Breast epithelium (tissue), 4 donors: Measurements from ENCODE around the gene APOL4. TPM values are rescaled to one million over a fixed set of nuclear protein-coding genes. Genes with fewer than 3 reads are reported as not detected.
"Not testable (repeated sequence)": the region's sequence is repeated elsewhere in the genome, so short reads cannot be mapped to it uniquely, and the experiment has no call there.

Experiments used
- DNase-seq, 2 donors: peaks; one replicate each; pipeline ENCODE4 v3.0.0-alpha.2; 2019; ENCODE audit warnings: low spot score in 2 of 2
- H3K27ac ChIP-seq, 2 donors: fragments of 200-600 bp; sonication (generic) in 1 of 2; one replicate each; pipeline ENCODE4 v1.5.1; 2016 to 2019; ENCODE audit warnings: mild to moderate bottlenecking in 1 of 2
- H3K27me3 ChIP-seq, 2 donors: fragments of 200-600 bp; sonication (generic) in 1 of 2; one replicate each; pipeline versions ENCODE4 v1.5.1 to v1.6.0; 2017 to 2019; ENCODE audit warnings: control low read depth in 1 of 2, mild to moderate bottlenecking in 1 of 2
- H3K36me3 ChIP-seq: fragments of 200-600 bp; one replicate; pipeline ENCODE4 v1.5.1; 2019
- H3K4me1 ChIP-seq, 2 donors: fragments of 200-600 bp; sonication (generic); one replicate each; pipeline ENCODE4 v1.5.1; 2016 to 2019; ENCODE audit warnings: control low read depth in 1 of 2
- H3K4me3 ChIP-seq, 3 donors: fragments of 200-600 bp; sonication (generic); 1 replicate in 2 of 3; 2 replicates in 1 of 3; pipeline ENCODE4 v1.5.1; 2016 to 2019; ENCODE audit warnings: mild to moderate bottlenecking in 3 of 3, moderate library complexity in 2 of 3
- H3K9me3 ChIP-seq, 2 donors: fragments of 200-600 bp; sonication (generic) in 1 of 2; one replicate each; pipeline ENCODE4 v1.5.1; 2016 to 2019; ENCODE audit warnings: control low read depth in 1 of 2
- CTCF ChIP-seq, 3 donors: fragments of 450-650 bp; IDR thresholded peaks; one replicate each; pipeline ENCODE4 v1.5.1; 2016 to 2017; ENCODE audit warnings: antibody characterized with exemption in 3 of 3, mild to moderate bottlenecking in 3 of 3, moderate library complexity in 3 of 3
- POLR2A ChIP-seq: fragments of 450-650 bp; IDR thresholded peaks from one replicate; pipeline ENCODE4 v1.6.1; 2016; ENCODE audit warnings: antibody characterized with exemption, mild to moderate bottlenecking, moderate library complexity
- POLR2AphosphoS5 ChIP-seq, 3 donors: sonication (generic); formaldehyde crosslinking; IDR thresholded peaks; one replicate each; pipeline ENCODE4 v1.6.1; 2017; ENCODE audit warnings: antibody characterized with exemption in 3 of 3
- intact Hi-C: fragments of 100-400 bp; cut with DNase I; formaldehyde crosslinking; loops from one replicate; pipeline ENCODE4 v1.15.1; 2023; ENCODE audit warnings: low total_unique reads
- total RNA-seq, 3 donors: library from RNA; depleted of rRNA; stranded (reverse); fragments of >200 nt; gene quantifications; one replicate each; pipeline ENCODE4 v1.1.0, GENCODE V29; 2016

Gene APOL4
- total RNA-seq, 3 donors from 2014 or later = 4.9 to 41.3 (median 15.0) TPM

- DNase-seq = peak in 1 of 2 donors; percentile 57
- H3K4me1 ChIP-seq = peaks cover 24 to 40% of the 10 kb centered on the region in 2 donors
- no peaks in the 10 kb centered on the region for H3K27me3 ChIP-seq
- no peaks in the 10 kb centered on the region for H3K9me3 ChIP-seq
- H3K27ac ChIP-seq = peak overlapping the region; percentile 94 to 99
- peak overlapping the region; percentile 44 to 69 (median 47) for H3K4me3 ChIP-seq
- intact Hi-C loops = no loop called here
- TF ChIP-seq POLR2AphosphoS5 (IDR thresholded peaks at IDR 0.05) = peak; percentile 50 to 93 (median 86)
- no peak for TF ChIP-seq POLR2A
- TF ChIP-seq CTCF (IDR thresholded peaks at IDR 0.05) = peak in 1 of 3 donors; percentile 13
- H3K36me3 ChIP-seq = no peaks in the 10 kb centered on the region
These were observed 45.9 kb downstream of the APOL4 start for GRCh38 chr22:36155702-36156101.

GRCh38 chr22:36154423-36154945, 47.1 kb downstream of the APOL4 start:
- intact Hi-C loops = no loop called here
- H3K27ac ChIP-seq = peak overlapping the region; percentile 94 to 99
- no peaks in the 10 kb centered on the region for H3K36me3 ChIP-seq
- H3K4me3 ChIP-seq = peak overlapping the region in 1 of 3 donors; percentile 69
- H3K9me3 ChIP-seq = no peaks in the 10 kb centered on the region
- no peak for DNase-seq
- peaks cover 19 to 46% of the 10 kb centered on the region in 2 donors for H3K4me1 ChIP-seq
- no peak for TF ChIP-seq POLR2A
- TF ChIP-seq CTCF (IDR thresholded peaks at IDR 0.05) = no peak
- no peak for TF ChIP-seq POLR2AphosphoS5 (IDR thresholded peaks at IDR 0.05)
- H3K27me3 ChIP-seq = no peaks in the 10 kb centered on the region

- H3K9me3 ChIP-seq = no peaks in the 10 kb centered on the region
- no peaks in the 10 kb centered on the region for H3K36me3 ChIP-seq
- H3K27ac ChIP-seq = peak overlapping the region; percentile 94 to 99
- intact Hi-C loops = no loop called here
- H3K4me1 ChIP-seq = peaks cover 19 to 46% of the 10 kb centered on the region in 2 donors
- DNase-seq = no peak
- H3K4me3 ChIP-seq = no peak overlapping the region
- no peaks in the 10 kb centered on the region for H3K27me3 ChIP-seq
- TF ChIP-seq POLR2A (no peak), POLR2AphosphoS5 (IDR thresholded peaks at IDR 0.05) (no peak), CTCF (IDR thresholded peaks at IDR 0.05) (no peak)
These were observed 47.8 kb downstream of the APOL4 start for GRCh38 chr22:36153501-36154422.

GRCh38 chr22:36152821-36153220, 48.8 kb downstream of the APOL4 start:
- DNase-seq, H3K36me3 ChIP-seq, H3K27me3 ChIP-seq, H3K4me3 ChIP-seq, intact Hi-C loops, H3K9me3 ChIP-seq: not testable (repeated sequence)
- Histone ChIP-seq H3K4me1 (peaks cover 19 to 43% of the 10 kb centered on the region in 2 donors), H3K27ac (peak overlapping the region; percentile 94 to 99)

- no peak for TF ChIP-seq POLR2A
- TF ChIP-seq POLR2AphosphoS5 (IDR thresholded peaks at IDR 0.05) = no peak
- TF ChIP-seq CTCF (IDR thresholded peaks at IDR 0.05) = no peak
- no peaks in the 10 kb centered on the region for H3K27me3 ChIP-seq
- H3K36me3 ChIP-seq = no peaks in the 10 kb centered on the region
- H3K27ac ChIP-seq = peak overlapping the region; percentile 94 to 99
- intact Hi-C loops = no loop called here
- H3K4me1 ChIP-seq = peaks cover 14 to 37% of the 10 kb centered on the region in 2 donors
- no peak for DNase-seq
- H3K4me3 ChIP-seq = no peak overlapping the region
- H3K9me3 ChIP-seq = no peaks in the 10 kb centered on the region
These were observed 49.5 kb downstream of the APOL4 start for GRCh38 chr22:36152088-36152487.
